ENCODE results near the gene NBL1.
A peak's percentile ranks its signal among the peaks of the same experiment; 100 is the strongest.

NBL1 gene

DNA sequence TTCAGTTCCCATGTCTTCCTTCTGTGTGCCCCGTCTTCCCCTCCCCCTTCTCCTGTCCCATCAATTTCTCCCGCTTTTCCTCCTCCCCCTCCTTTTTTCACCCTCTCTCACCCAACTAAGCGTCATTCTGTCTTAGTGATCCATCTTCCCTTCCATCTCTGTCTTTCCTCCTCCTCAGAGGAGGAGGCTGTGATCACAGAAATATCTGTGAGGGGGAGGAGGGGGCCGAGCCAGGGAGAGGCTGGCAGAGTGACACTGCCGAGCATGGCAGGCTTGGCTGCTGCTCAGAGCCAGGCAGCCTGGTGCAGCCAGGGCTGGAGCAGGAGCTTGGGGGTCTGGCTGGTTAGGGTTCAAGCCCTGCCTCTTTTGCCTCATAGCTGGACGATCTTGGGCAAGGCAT, 28.1 kb downstream of the NBL1 start:
- no peak for DNase-seq

- no peak for DNase-seq
Observed at GRCh38 chr1:19675797-19676196, 31.7 kb downstream of the NBL1 start.

- no peak for DNase-seq
Observed at GRCh38 chr1:19676438-19676922, 32.4 kb downstream of the NBL1 start.

- no peak for DNase-seq
Observed at GRCh38 chr1:19678493-19678892, 34.4 kb downstream of the NBL1 start.

- no peak for DNase-seq
Observed at GRCh38 chr1:19678931-19679453, 34.9 kb downstream of the NBL1 start.

DNA sequence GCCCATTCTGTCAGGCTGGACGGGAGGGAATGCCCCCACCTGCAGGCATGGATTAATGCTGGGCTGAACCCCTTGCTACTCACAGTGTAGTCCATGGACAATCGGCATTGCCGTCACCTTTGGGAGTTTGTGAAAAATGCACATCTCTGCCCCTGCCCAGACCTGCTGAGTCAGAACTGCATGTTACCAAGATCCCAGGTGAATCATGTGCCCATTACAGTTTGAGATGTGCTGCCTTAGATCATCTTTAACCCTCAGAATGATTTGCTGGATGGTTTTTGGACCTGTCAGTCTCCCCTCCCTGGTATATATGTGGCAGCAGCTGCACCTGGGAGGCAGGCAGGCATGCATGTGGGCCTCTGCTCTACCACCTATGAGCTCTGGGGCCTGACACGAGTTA, 35.6 kb downstream of the NBL1 start:
- DNase-seq, result no peak

DNA sequence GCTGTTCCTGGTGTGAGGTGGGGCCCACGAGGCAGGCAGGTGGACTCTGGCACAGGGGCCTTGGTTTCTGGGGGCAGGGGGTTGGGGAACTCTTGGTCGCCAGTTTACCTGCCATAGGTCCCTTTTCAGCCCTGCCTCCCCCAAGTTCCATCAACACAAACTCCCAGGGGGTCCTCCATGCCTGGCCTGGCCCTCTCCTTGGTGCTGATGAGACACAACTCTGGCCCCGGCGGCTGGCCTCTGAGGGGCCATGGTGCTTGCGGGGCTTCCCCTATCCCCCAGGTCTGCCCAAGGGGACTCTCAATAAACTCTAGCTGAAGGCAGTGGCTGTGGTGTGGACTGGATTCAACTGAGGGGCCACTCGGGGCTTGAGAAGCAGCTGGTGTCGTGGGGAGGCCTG, 36.5 kb downstream of the NBL1 start:
- no peak for DNase-seq

GRCh38 chr1:19682257-19682656, 38.1 kb downstream of the NBL1 start:
- DNase-seq, result peak; percentile 8

GRCh38 chr1:19682901-19683300, 38.8 kb downstream of the NBL1 start:
- no peak for DNase-seq

DNA sequence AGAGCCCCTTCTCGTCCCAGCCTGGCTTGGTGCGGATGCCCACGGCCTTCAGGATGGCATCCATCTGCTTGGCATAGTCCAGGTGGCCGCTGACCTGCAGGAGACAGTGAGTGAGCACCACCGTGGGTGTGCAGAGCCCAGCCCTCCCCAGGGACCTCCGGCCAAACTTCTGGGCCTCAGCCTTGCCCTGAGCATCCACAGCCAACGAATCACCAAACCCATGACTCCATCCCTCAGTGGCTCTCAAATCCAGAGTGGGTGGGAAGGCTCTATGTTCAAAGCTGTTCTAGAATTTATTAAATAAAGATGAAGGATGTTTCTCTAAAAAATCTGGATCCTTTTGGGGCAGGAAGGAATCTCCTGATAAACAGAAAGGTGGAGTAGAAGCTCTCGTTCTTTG, 39.2 kb downstream of the NBL1 start:
- DNase-seq, result no peak

DNA sequence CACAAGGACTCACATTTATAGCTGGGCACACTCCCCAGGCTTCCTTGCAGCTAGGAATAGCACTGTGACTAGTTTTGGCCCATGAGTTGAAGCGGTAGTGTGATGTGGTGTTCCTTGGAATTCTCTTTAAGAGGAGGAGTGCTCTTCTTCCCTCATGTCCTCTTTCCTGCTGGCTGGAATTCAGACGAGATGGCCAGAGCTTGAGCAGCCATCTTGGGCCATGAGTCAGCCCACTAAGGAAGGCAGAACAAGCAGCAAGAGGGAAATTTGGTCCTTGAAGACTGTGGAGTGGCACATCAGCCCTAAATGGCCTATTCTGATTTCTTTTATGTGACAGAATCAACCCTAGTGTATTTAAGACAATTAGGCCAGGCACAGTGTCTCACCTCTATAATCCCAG, 40.6 kb downstream of the NBL1 start:
- no peak for DNase-seq

DNA sequence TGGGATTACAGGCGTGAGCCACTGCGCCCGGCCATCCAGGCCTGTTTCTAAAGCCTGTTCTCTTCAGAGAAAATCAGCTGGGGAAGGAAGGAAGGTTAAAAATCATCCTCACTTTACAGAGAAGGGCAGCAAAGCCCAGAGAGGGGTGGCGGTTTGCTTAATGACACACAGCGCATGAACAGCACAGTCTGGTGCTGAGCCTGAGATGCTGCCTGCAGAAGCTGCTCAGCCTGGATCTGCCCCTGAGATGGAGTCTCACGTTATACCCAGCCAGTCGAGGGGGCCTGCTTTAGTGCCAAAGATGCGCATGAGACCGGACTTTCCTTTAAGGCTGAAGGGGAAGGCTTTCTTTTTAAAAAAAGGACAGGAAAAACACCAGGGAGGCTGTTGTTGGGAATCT, 41.9 kb downstream of the NBL1 start:
- DNase-seq, result no peak

GRCh38 chr1:19687414-19687813, 43.3 kb downstream of the NBL1 start:
- DNase-seq, result no peak

DNA sequence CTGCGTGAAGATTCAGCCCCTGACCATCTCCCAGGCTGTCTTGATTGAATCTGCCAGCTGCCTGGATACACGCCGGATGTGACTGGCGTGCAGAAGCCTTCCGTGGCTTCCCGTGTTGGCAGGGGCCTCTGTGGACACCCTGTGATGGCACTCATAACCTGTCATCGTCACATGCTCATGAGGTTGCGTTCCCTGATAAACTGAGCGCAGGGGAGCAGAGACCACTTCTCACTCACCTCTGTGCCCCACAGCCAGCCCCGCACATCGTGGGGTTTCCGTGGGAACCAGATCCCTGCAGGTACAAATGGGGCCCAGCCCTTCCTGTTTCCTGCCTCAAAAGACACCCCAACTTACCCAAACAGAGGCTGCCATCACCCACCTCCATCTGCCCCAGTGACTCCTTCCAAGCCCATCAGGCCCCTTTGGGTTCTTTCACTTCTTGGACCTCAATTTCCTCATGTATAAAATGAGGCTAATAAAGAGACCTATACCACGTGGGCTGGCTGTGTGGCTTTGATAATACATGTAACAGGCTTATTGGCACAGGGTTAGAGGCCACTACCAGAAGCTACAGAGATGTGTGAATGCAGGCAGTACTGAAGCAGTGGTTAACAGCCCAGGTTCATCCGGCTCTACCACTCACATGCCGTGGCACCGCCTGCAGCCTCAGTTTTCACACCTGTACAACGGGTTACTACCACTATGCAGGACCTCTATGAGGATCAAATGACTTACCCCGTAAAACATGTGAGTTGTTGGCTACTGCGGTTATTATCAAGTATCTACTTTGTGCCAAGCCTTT, 44.1 kb downstream of the NBL1 start:
- no peak for DNase-seq

DNA sequence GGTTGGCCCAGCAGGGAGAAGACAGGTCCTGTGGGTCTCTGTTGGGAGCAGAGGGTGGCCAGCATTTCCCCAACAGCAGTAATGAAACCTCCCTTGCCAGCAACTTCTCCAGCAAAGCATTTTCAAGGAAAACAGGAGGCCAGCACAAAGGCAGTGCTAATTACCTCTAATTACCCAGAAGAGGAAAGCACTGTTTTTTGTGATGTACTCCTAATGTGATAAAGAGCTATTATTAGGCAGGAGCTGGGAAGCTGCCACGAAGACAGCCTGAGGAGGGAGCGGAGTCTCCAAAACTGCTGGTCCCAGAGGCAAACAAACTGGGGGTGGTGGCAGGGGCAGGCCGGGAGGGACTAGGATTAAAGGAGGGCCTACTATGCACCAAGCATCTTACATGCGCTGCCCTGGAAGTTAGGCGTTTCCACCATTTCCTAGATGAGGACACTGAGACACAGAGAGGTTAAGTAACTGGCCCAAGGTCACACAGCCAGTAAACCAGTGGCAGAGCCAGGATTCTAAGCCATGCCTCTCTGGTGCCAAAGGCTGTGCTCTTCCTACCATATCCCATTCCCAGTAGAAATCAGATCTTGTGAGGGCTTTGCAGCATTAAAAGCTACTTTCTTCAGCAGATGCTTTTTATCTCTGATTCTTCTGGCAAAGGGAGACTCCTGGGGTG, 45.1 kb downstream of the NBL1 start:
- DNase-seq, result no peak

DNA sequence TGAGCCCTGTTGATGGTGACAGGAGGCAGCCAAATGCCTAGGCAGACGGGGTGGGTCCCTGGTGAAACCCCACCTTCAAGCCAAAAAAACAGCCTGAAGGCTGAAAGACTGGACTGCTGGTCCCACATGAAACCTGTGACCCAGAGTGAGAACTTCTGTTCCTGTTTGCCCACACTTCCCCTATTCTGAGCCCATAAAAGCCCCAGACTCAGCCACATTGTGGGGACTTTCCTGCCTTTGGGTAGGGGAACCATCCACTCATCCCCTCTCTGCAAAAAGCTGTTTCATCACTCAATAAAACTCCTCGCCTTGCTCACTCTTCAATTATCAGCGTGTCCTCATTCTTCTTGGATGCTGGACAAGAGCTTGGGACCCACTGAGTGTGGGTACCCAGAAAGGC, 45.7 kb downstream of the NBL1 start:
- DNase-seq, result no peak

GRCh38 chr1:19690342-19690741, 46.2 kb downstream of the NBL1 start:
- DNase-seq, result no peak

DNA sequence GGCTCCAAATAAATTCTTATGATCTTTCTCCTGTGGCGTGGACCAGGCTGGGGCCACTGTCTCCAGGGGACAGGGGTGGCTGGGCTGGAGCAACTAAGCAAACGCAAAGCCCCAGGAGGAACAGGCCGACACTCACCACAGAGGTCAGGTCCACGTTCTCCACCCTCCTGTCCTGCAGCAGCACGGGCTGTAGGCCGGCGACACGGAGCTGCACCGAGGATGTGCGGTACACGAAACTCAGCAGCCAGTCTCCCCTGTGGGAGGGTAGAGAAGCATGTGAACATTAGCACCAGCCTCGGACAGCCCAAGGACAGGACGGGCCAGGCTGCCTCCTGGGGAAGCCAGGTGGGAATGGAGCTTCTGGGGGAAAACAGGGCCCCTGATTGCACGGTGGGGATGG, 50.2 kb downstream of the NBL1 start:
- no peak for DNase-seq

DNA sequence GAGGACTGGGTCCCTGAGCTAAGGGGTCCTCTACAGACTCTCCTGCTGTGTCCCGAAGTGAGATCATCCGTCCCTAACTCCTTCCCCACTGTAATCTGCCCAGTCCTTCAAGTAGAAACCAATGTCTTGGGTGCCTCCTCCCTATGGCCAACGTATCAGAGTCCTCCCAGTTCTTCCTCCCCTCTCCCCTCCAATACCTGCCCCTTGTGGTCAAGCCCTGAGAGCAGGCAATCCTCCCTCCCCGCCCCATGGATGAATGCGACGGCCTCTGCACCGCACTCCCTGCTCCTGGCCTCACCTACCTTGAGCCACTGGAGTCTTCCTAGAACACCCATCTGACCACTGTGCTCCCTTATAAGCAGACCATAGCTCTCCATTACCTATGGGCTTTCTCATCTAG, 51.7 kb downstream of the NBL1 start:
- DNase-seq, result no peak

- DNase-seq, result no peak
Observed at GRCh38 chr1:19696820-19697219, 52.7 kb downstream of the NBL1 start.

- no peak for DNase-seq
Observed at GRCh38 chr1:19698181-19698580, 54.1 kb downstream of the NBL1 start.

GRCh38 chr1:19700079-19700777, 56.1 kb downstream of the NBL1 start:
- DNase-seq, result no peak

DNA sequence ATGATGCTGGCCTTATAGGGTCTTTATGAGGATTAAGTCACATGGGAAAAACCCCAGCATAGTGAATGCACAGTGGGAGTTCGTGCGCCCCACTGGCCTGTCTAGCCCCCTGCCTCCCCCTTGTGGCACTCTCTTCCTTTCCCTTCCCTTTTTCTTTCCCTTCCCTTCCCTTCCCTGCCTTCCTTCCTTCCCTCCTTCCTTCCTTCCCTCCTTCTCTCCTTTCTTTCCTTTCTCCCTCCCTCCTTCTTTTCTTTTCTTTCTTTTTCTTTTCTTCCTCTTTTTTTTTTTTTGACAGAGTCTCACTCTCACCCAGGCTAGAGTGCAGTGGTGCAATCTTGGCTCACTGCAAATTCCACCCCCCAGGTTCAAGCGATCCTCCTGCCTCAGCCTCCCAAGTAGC, 59.2 kb downstream of the NBL1 start:
- DNase-seq, result no peak
